H7 (cell line): Measurements from ENCODE around the gene RETREG1. TPM values are rescaled to one million over a fixed set of nuclear protein-coding genes. Genes with fewer than 3 reads are reported as not detected.

Source experiments
- DNase-seq: peaks from one replicate; pipeline ENCODE4 v3.0.0; 2012
- H3K27me3 ChIP-seq: 2 replicates; pipeline ENCODE4 v1.6.0; 2011; ENCODE audit warnings: mild to moderate bottlenecking, low read length; ENCODE audit not compliant: control insufficient read depth, insufficient read depth
- H3K36me3 ChIP-seq: replicated peaks from 2 replicates; pipeline ENCODE4 v1.5.1; 2011; ENCODE audit warnings: low read length; ENCODE audit not compliant: control insufficient read depth, insufficient read depth
- H3K4me3 ChIP-seq: 2 replicates; pipeline ENCODE4 v1.5.1; 2011; ENCODE audit warnings: low read depth, mild to moderate bottlenecking, control low read depth, low read length, moderate library complexity; ENCODE audit not compliant: insufficient read depth
- total RNA-seq: library from RNA; depleted of rRNA; stranded (reverse); fragments of >200 nt; shearing (Covaris generic); gene quantifications from 2 replicates; pipeline ENCODE4 v1.2.3, GENCODE V29; 2014

The RETREG1 gene
- total RNA-seq, 1 experiment from 2014 or later = 0.28 TPM

GRCh38 chr5:16467363-16468219, 149.2 kb downstream of the RETREG1 start:
- Histone ChIP-seq H3K4me3 (no peak overlapping the region), H3K27me3 (no peaks in the 10 kb centered on the region), H3K36me3 (peaks cover 4% of the 10 kb centered on the region)
- no peak for DNase-seq

DNA sequence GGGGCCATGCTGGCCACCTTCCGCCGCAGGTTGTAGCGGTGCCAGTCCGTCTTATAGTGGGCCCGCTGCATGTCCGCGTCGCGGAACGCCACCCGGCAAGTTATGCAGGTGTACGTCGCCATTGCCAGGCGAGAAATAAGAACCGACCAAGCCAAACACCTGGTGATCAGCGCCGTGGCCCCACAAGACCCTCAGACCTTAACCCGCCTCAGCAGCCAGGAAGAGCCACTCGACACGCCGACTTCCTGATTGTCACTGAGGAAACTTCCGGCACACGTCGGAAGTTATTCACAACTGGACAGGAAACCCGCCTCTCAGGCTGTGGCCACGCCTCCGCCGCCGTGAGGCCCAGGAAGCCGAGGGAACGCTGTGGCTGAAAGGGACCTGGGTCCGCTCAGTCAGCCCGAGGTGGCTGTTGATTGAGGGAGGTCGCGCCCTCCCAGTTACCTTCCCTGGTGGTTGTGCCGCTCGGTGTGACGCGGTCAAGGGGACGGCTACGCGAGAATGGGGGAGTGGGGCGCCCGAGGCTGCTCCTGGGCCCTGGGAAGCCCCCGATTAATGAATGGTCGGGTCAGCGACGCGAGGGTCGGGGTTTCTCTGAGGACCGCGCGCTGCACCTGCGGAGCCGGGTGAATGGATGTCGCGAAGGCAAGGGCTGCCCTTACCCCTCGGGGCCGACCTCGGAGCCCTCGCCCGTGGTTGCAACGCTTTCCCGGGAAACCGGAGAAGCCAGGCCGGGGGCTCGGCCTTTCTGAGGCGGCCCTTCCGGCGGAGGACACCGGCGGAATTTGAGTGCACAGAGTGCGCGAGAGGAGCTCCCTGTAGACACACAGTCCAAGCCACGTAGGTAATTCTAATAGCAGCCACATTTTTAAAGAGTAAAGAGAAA, 151.0 kb downstream of the RETREG1 start, which contains the start of gene ZNF622:
Gene ZNF622, minus strand, starts transcription at position 257 of the 889 bp plus-strand sequence. Its CDS starts 135 bp downstream, at position 122.
- DNase-seq = peak; percentile 87
- Histone ChIP-seq H3K4me3 (peak within 1 kb of the TSS; percentile 89), H3K27me3 (no peaks in the 10 kb centered on the region), H3K36me3 (peaks cover 15% of the 10 kb centered on the region)

DNA sequence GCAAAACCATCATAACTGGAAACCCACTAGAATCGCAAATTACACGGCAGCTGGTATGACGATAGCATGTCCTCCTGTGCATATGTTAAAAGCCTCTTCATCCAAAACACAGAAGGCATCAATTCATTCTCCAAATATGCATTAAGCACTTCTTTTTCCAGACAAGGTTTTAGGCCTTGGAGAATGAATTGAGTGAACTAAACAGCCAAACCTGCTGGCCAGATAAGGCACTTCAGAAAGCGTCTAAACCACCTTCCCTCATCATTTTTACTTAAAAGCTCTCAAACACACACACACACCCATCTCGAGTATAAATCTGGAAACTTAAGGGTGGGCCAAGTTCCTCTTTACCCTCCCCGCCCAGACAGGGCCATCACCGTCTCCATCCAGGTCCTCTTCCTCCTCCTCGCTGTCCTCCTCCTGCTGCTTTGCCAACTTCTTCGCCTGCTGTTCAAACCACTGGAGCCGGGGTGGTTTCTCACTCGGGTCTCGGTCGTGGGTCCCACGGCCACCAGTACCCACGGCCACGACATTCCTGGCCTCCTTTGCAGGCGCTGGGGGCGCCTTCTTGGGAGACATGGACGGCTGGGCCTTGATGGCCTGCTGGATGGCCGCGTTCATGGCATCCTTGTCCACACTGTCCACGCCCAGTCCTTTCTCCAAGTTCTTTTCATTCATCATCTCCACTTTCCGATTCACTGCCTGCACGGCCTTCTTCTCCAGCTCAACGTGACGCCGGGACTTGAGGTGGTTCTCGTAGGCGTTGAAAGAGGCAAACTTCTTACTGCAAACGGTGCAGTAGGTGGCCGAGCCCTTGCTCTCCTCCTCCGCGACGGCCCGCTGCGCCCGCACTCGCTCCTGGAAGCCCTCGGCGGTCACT, 151.9 kb downstream of the RETREG1 start:
- H3K27me3 ChIP-seq = no peaks in the 10 kb centered on the region
- DNase-seq = peak; percentile 48
- peak overlapping the region; percentile 89 for H3K4me3 ChIP-seq
- H3K36me3 ChIP-seq = peaks cover 15% of the 10 kb centered on the region

DNA sequence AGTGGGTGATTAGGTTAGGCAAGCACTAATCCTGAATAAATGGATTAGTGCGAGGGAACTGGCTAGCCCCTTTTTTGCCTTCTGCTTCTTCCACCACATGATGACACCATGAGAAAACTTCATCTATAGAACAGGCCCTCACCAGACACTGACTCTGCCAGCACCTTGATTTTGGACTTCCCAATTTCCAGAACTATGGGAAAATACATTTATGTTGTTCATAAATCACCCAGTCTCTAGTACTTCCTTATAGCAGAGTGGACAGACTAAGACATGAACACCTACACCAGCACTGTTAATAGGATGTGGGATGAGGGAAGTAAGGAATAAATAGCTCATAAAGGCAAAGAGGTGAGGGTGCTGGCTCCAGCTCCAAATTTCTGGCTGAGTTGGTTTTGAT, 152.6 kb downstream of the RETREG1 start:
- peaks cover 15% of the 10 kb centered on the region for H3K36me3 ChIP-seq
- no peak for DNase-seq
- peak overlapping the region; percentile 89 for H3K4me3 ChIP-seq
- H3K27me3 ChIP-seq = no peaks in the 10 kb centered on the region

GRCh38 chr5:16461782-16462181, 155.0 kb downstream of the RETREG1 start:
- no peak overlapping the region for H3K4me3 ChIP-seq
- DNase-seq = no peak
- H3K36me3 ChIP-seq = peaks cover 18% of the 10 kb centered on the region
- no peaks in the 10 kb centered on the region for H3K27me3 ChIP-seq

DNA sequence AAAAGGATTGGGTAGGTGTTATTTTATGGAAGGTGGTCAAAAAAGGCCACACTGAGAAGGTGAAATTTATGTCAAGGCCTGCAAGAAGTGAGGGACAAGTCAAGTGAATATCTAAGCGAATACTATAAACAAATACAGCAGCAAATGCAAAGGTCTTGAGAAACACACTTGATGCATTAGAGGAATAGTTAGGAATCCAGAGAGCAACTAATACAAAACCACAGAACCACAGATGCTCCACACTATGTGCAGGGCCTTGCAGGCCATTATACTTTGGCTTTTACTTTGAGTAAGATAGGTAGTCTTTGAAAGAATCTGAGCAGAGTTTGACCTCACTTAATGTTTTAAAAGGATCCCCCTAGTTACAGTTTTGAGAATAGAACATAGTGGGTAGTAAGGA, 155.8 kb downstream of the RETREG1 start:
- H3K4me3 ChIP-seq = no peak overlapping the region
- no peak for DNase-seq
- H3K27me3 ChIP-seq = no peaks in the 10 kb centered on the region
- H3K36me3 ChIP-seq = peaks cover 18% of the 10 kb centered on the region

DNA sequence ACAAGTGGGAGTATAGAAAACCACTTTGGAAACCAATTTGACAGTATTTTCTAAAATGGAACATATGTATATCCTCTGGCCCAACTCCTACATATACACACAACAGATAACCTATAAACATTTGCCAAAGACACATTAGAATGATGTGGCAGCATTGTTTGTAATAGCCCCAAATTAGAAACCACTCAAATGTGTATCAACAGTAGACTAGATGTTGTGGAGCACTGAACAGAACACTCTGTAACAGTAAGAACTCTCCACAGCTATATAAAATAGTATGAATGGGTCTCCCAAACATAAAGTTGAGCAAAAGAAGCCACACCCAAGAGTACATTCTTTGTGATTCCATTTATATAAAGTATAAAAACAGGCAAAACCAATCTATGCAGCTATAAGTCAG, 157.3 kb downstream of the RETREG1 start:
- Histone ChIP-seq H3K4me3 (no peak overlapping the region), H3K27me3 (no peaks in the 10 kb centered on the region), H3K36me3 (peaks cover 18% of the 10 kb centered on the region)
- no peak for DNase-seq

DNA sequence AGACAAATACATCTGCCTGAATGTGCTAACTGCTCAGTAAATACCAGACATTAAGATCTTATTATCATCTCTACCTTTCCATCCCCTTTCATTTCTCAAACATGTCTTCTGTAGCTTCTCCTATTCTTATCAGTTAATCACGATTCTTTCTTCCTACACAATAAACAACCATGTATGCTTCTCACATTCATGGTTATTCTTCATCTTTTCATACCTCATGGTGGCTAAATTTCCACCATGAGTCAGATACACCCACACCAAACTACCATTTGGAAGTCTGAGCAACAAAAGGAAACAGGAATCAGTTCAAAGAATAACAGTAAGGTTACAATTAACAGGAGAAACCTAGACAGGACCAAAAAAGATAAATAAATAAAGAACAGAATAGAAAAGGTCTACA, 158.9 kb downstream of the RETREG1 start:
- DNase-seq = no peak
- H3K4me3 ChIP-seq = no peak overlapping the region
- peaks cover 16% of the 10 kb centered on the region for H3K36me3 ChIP-seq
- H3K27me3 ChIP-seq = no peaks in the 10 kb centered on the region

GRCh38 chr5:16457451-16457850, 159.3 kb downstream of the RETREG1 start:
- peaks cover 12% of the 10 kb centered on the region for H3K36me3 ChIP-seq

GRCh38 chr5:16456103-16456832, 160.5 kb downstream of the RETREG1 start:
- peak; percentile 51 for DNase-seq

More at GRCh38 chr5:16457451-16457850, 159.3 kb downstream of the RETREG1 start:
- no peaks in the 10 kb centered on the region for H3K27me3 ChIP-seq
- no peak for DNase-seq
- no peak overlapping the region for H3K4me3 ChIP-seq

GRCh38 chr5:16455668-16456067, 161.1 kb downstream of the RETREG1 start:
- no peaks in the 10 kb centered on the region for H3K27me3 ChIP-seq
- no peak for DNase-seq
- no peak overlapping the region for H3K4me3 ChIP-seq
- H3K36me3 ChIP-seq = peaks cover 8% of the 10 kb centered on the region

More at GRCh38 chr5:16456103-16456832, 160.5 kb downstream of the RETREG1 start:
- Histone ChIP-seq H3K27me3 (no peaks in the 10 kb centered on the region), H3K4me3 (no peak overlapping the region), H3K36me3 (peaks cover 8% of the 10 kb centered on the region)

DNA sequence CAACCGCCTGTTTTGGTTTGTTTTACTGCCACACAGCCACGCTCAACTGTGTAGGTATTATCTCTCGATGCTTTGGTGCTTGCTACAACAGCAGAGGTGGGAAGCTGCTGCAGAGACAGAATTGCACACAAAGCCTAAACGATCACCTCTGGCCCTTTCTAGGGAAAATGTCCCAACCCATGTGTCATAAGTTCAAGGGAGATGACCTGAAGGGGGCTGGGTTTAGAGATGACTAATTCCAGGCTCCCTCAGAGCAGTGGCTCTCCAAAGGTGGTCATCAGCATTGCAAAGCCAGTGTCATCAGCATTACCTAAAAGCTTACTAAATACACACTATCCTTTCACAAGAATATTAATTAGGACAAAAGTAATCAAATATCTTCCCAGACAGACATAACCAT, 162.1 kb downstream of the RETREG1 start:
- DNase-seq = no peak
- no peak overlapping the region for H3K4me3 ChIP-seq
- no peaks in the 10 kb centered on the region for H3K27me3 ChIP-seq
- H3K36me3 ChIP-seq = peaks cover 9% of the 10 kb centered on the region

DNA sequence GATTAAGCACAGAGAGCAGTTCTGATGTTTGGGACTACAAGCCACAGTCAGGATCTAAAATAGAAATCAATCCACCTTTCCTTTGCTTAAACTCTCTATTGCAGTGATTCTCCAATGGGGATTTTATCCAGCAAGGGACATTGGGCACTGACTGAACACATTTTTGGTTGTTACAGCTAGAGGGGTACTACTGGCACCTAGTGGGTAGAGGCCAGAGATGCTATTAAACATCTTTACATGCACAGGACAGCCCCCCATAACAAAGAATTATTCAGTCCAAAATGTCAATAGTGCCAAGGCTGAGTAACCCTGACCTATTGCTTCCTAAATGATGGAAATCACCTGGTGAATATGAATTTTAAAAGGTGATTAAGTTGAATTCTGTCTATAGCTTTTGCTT, 163.2 kb downstream of the RETREG1 start:
- no peak for DNase-seq
- H3K27me3 ChIP-seq = no peaks in the 10 kb centered on the region
- no peak overlapping the region for H3K4me3 ChIP-seq
- peaks cover 10% of the 10 kb centered on the region for H3K36me3 ChIP-seq
